HepG2 (cell line): ENCODE measurements around the gene TBCD. TPM values are rescaled to one million over a fixed set of nuclear protein-coding genes. Genes with fewer than 3 reads are reported as not detected.
"Not testable (repeated sequence)": the region's sequence is repeated elsewhere in the genome, so short reads cannot be mapped to it uniquely, and the experiment has no call there.

Experiments
- ATAC-seq: fragments of 200-7000 bp; cut with Tn5 transposase; 3 replicates; pipeline ENCODE4 v1.9.1; 2020; ENCODE audit warnings: mild to moderate bottlenecking, moderate library complexity
- BruUV-seq: library from RNA; stranded (reverse); fragments of 400-500 nt; replicated peaks from 2 replicates; lab custom pipeline; 2021; lab: Mats Ljungman, UMichigan
- CTCF ChIA-PET: fragments of 300-600 bp; formaldehyde crosslinking; extraction: SDS; loops from one replicate; lab custom pipeline; 2021; ENCODE audit warnings: low total read pairs, inconsistent platforms, low intra/inter-chr PET ratio; lab: Yijun Ruan, JAX
- POLR2A ChIA-PET: fragments of 350-600 bp; sonication (Branson Sonifier 250); formaldehyde crosslinking; loops from one replicate; lab custom pipeline; 2020; ENCODE audit warnings: antibody characterized with exemption, inconsistent platforms; lab: Yijun Ruan, JAX
- DNase-seq: peaks from one replicate; pipeline ENCODE4 v3.0.0-alpha.2; 2015; ENCODE audit warnings: low spot score
- FAIRE-seq: peaks from 3 replicates; lab custom pipeline; 2011; peaks lifted over from hg19 to GRCh38; lab: Jason Lieb, UNC
- H2AFZ ChIP-seq: one replicate; pipeline ENCODE4 v1.6.1; 2011; ENCODE audit warnings: low read length, inconsistent platforms
- H3K27ac ChIP-seq: fragments of 300-600 bp; 3 replicates; pipeline ENCODE4 v1.8.0; 2011; ENCODE audit warnings: mixed run types, mild to moderate bottlenecking, mixed read lengths, low read length, inconsistent platforms; ENCODE audit not compliant: insufficient read depth; ENCODE audit errors: extremely low read length
- H3K27me3 ChIP-seq, 2 experiments: fragments of 200-600 bp in 1 of 2; 2 replicates in 1 of 2; 3 replicates in 1 of 2; pipeline versions ENCODE4 v1.6.0 to v1.8.0; 2011; ENCODE audit warnings: low read length in 2 of 2, mild to moderate bottlenecking in 2 of 2, moderate library complexity in 2 of 2, inconsistent platforms in 1 of 2; ENCODE audit not compliant: insufficient read depth in 2 of 2, control insufficient read depth in 1 of 2
- H3K36me3 ChIP-seq, 2 experiments: fragments of 200-600 bp in 1 of 2; replicated peaks in 1 of 2; 2 replicates in 1 of 2; 3 replicates in 1 of 2; pipeline versions ENCODE4 v1.5.1 to v1.8.0; 2011; ENCODE audit warnings: low read length in 2 of 2, inconsistent platforms in 1 of 2; ENCODE audit not compliant: insufficient read depth in 2 of 2, control insufficient read depth in 1 of 2
- H3K4me1 ChIP-seq: 2 replicates; pipeline ENCODE4 v1.5.1; 2012; ENCODE audit warnings: low read length, inconsistent platforms; ENCODE audit not compliant: insufficient read depth
- H3K4me2 ChIP-seq: 2 replicates; pipeline ENCODE4 v1.6.0; 2011; ENCODE audit warnings: low read depth, low read length, inconsistent platforms
- H3K4me3 ChIP-seq, 3 experiments: fragments of 200-600 bp in 1 of 3; sonication (generic), shearing (Covaris generic) in 1 of 3; replicated peaks in 1 of 3; 2 replicates each; pipeline ENCODE4 v1.5.1; 2011 to 2016; ENCODE audit warnings: low read length in 3 of 3, inconsistent platforms in 2 of 3, low read depth in 2 of 3, mild to moderate bottlenecking in 2 of 3, control low read depth in 1 of 3, mixed read lengths in 1 of 3; ENCODE audit not compliant: insufficient read depth in 1 of 3
- H3K79me2 ChIP-seq: one replicate; pipeline ENCODE4 v1.6.1; 2011; ENCODE audit warnings: low read length, inconsistent platforms; ENCODE audit not compliant: insufficient read depth
- H3K9ac ChIP-seq: 2 replicates; pipeline ENCODE4 v1.6.0; 2011; ENCODE audit warnings: mild to moderate bottlenecking, low read depth, low read length, inconsistent platforms; ENCODE audit not compliant: insufficient read depth
- H3K9me3 ChIP-seq: 2 replicates; pipeline ENCODE4 v1.5.1; 2012; ENCODE audit warnings: mild to moderate bottlenecking, low read length
- H4K20me1 ChIP-seq: 2 replicates; pipeline ENCODE4 v1.6.0; 2011; ENCODE audit warnings: inconsistent platforms, mild to moderate bottlenecking, low read length, moderate library complexity; ENCODE audit not compliant: insufficient read depth
- BCL6 ChIP-seq: IDR thresholded peaks from 2 replicates; pipeline ENCODE4 v1.6.1; 2016; ENCODE audit warnings: missing genetic modification reagents, missing compliant biosample characterization
- EZH2 ChIP-seq: conservative IDR thresholded peaks from 2 replicates; pipeline ENCODE4 v1.6.1; 2012; ENCODE audit warnings: mild to moderate bottlenecking, low read depth, low read length, moderate library complexity
- KDM4B ChIP-seq: sonication (generic); formaldehyde crosslinking; IDR thresholded peaks from 2 replicates; pipeline ENCODE4 v1.4.0; 2020; ENCODE audit warnings: missing genetic modification reagents
- NCOR1 ChIP-seq: fragments of 200-600 bp; sonication (generic); IDR thresholded peaks from 2 replicates; pipeline ENCODE4 v1.7.0; 2017; ENCODE audit warnings: antibody characterized with exemption, low read length, borderline replicate concordance
- NFIB ChIP-seq: sonication (generic); formaldehyde crosslinking; IDR thresholded peaks from 2 replicates; pipeline ENCODE4 v1.9.0; 2021; ENCODE audit warnings: missing genetic modification reagents, mild to moderate bottlenecking, borderline replicate concordance
- NKX3-1 ChIP-seq: sonication (generic); formaldehyde crosslinking; IDR thresholded peaks from 2 replicates; pipeline ENCODE4 v1.5.0; 2020; ENCODE audit warnings: missing genetic modification reagents
- ONECUT2 ChIP-seq: sonication (generic); formaldehyde crosslinking; IDR thresholded peaks from 2 replicates; pipeline ENCODE4 v1.4.0; 2020; ENCODE audit warnings: missing genetic modification reagents
- RBFOX2 ChIP-seq: fragments of 200-400 bp; formaldehyde crosslinking; IDR thresholded peaks from 2 replicates; pipeline ENCODE4 v1.6.1; 2017; ENCODE audit warnings: low read depth, mild to moderate bottlenecking, low read length
- THYN1 ChIP-seq: sonication (generic); formaldehyde crosslinking; IDR thresholded peaks from 2 replicates; pipeline ENCODE4 v1.8.1; 2023; ENCODE audit warnings: low read depth, mild to moderate bottlenecking, moderate library complexity, missing genetic modification reagents, borderline replicate concordance
- ZNF335 ChIP-seq: sonication (generic); formaldehyde crosslinking; IDR thresholded peaks from 2 replicates; pipeline ENCODE4 v1.4.0; 2020; ENCODE audit warnings: missing genetic modification reagents
- ZNF33B ChIP-seq: sonication (generic); formaldehyde crosslinking; IDR thresholded peaks from 2 replicates; pipeline ENCODE4 v1.5.1; 2020; ENCODE audit warnings: mild to moderate bottlenecking, missing genetic modification reagents
- WGBS: methylation state at CpG from one replicate; pipeline ENCODE4 v1.1.6; 2017; ENCODE audit warnings: low lambda C conversion rate; 5-methylcytosine and 5-hydroxymethylcytosine counted together
- in situ Hi-C: cut with HindIII; loops from 2 replicates; pipeline ENCODE4 v1.10.0; 2017; ENCODE audit warnings: low pct_unique_long_range_greater_than_20kb; ENCODE audit not compliant: extremely low pct_ligation_motif_present
- intact Hi-C: fragments of 100-400 bp; cut with micrococcal nuclease; formaldehyde crosslinking; loops from one replicate; pipeline ENCODE4 v1.10.0; 2022; ENCODE audit not compliant: unreplicated experiment
- polyA plus RNA-seq, 8 experiments: library from polyadenylated mRNA; depleted of rRNA in 3 of 8; stranded (reverse) in 7 of 8; unstranded in 1 of 8; fragments of >200 nt; fragmentation: Illumina TruSeq in 4 of 8; extraction: Trizol in 4 of 8; gene quantifications; 2 replicates each; pipeline versions ENCODE4 v1.2.1 to v1.2.3, GENCODE V29; 2011 to 2016; ENCODE audit warnings: low read depth in 4 of 8, missing spikeins in 1 of 8, mixed read lengths in 1 of 8; ENCODE audit not compliant: insufficient read depth in 1 of 8
- total RNA-seq, 5 experiments: library from RNA; depleted of rRNA; stranded (reverse); fragments of >200 nt; fragmentation: Illumina TruSeq; extraction: Trizol; gene quantifications; 2 replicates each; pipeline ENCODE4 v1.2.3, GENCODE V29; 2016; ENCODE audit warnings: low read depth in 1 of 5
- TF ChIP-seq, protein P1 (sequence below): sonication (generic); formaldehyde crosslinking; IDR thresholded peaks from 2 replicates; pipeline ENCODE4 v1.5.0; 2020; ENCODE audit warnings: missing genetic modification reagents
- TF ChIP-seq, protein P2 (sequence below): sonication (generic); formaldehyde crosslinking; IDR thresholded peaks from 2 replicates; pipeline ENCODE4 v1.5.0; 2020; ENCODE audit warnings: missing genetic modification reagents

The TBCD gene
- total and polyA plus RNA-seq, 2 of the 13 experiments (the other 11 are each of a cell fraction or from before 2014, with no cell fraction given) = 33.9 to 54.8 TPM

DNA sequence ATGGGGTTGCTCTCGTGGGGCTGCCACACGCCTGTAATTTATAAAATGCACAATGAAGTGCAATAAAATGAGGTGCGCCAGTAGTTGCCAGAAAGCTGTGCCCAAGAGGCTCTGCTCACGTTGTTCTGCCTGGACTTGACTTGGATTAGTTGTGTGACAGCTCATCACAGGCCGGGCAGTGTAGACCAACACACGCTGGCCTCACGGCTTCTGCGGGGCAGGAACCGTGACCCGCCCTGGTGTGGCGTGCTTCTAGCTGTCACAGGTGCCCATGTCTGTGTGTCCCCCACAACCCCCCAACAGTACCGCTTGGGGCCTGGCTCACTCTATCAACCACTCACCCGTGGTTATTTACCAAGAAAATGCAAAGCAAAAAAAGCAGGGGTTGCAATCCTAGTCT, 200.2 kb downstream of the TBCD start:
- TF ChIP-seq, protein P1, sequence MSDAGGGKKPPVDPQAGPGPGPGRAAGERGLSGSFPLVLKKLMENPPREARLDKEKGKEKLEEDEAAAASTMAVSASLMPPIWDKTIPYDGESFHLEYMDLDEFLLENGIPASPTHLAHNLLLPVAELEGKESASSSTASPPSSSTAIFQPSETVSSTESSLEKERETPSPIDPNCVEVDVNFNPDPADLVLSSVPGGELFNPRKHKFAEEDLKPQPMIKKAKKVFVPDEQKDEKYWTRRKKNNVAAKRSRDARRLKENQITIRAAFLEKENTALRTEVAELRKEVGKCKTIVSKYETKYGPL = no peak
- TF ChIP-seq NFIB = no peak
- TF ChIP-seq, protein P2, sequence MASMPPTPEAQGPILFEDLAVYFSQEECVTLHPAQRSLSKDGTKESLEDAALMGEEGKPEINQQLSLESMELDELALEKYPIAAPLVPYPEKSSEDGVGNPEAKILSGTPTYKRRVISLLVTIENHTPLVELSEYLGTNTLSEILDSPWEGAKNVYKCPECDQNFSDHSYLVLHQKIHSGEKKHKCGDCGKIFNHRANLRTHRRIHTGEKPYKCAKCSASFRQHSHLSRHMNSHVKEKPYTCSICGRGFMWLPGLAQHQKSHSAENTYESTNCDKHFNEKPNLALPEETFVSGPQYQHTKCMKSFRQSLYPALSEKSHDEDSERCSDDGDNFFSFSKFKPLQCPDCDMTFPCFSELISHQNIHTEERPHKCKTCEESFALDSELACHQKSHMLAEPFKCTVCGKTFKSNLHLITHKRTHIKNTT (CRISPR knock-in tag) = no peak
- no peak for TF ChIP-seq EZH2
- no peak for TF ChIP-seq ZNF33B (CRISPR knock-in tag)
- TF ChIP-seq ONECUT2 = no peak
- no peak for TF ChIP-seq BCL6 (CRISPR knock-in tag)
- no peak for TF ChIP-seq THYN1 (CRISPR knock-in tag)
- TF ChIP-seq NCOR1 = no peak
- TF ChIP-seq NKX3-1 (CRISPR knock-in tag) = no peak
- no peak for TF ChIP-seq RBFOX2
- TF ChIP-seq ZNF335 = no peak
- TF ChIP-seq KDM4B (CRISPR knock-in tag) = no peak
- no peaks in the 10 kb centered on the region for H3K79me2 ChIP-seq
- BruUV-seq = no TSS peak
- H3K27ac ChIP-seq = no peak overlapping the region
- no peaks in the 10 kb centered on the region for H3K9me3 ChIP-seq
- FAIRE-seq = no peak
- intact Hi-C loops = no loop called here
- no peak overlapping the region for H3K4me2 ChIP-seq
- H2AFZ ChIP-seq = no peak overlapping the region
- CTCF ChIA-PET = no interaction called here
- H4K20me1 ChIP-seq = no peaks in the 10 kb centered on the region
- POLR2A ChIA-PET = no interaction called here
- H3K4me3 ChIP-seq = no peak overlapping the region
- no peak overlapping the region for H3K9ac ChIP-seq
- WGBS = over 99% methylated on average over 13 of the region's 13 CpGs
- ATAC-seq = no peak
- in situ Hi-C loops = no loop called here
- H3K27me3 ChIP-seq = no peaks in the 10 kb centered on the region
- no peak for DNase-seq
- H3K4me1 ChIP-seq = no peaks in the 10 kb centered on the region
- H3K36me3 ChIP-seq = peaks cover 3 to 15% of the 10 kb centered on the region in 2 experiments; a peak in 3 of 5 replicates

DNA sequence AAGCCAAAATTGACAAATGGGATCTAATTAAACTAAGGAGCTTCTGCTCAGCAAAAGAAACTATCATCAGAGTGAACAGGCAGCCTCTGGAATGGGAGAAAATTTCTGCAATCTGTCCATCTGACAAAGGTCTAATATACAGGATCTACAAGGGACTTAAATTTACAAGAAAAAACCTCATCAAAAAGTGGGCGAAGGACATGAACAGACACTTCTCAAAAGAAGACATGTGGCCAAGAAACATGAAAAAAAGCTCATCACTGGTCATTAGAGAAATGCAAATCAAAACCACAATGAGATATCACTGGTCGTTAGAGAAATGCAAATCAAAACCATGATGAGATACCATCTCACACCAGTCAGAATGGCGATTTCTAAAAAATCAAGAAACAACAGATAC, 203.2 kb downstream of the TBCD start:
- H3K27me3 ChIP-seq, H3K4me1 ChIP-seq, intact Hi-C loops, BruUV-seq, H3K36me3 ChIP-seq, H2AFZ ChIP-seq, in situ Hi-C loops, H3K9ac ChIP-seq, ATAC-seq, CTCF ChIA-PET, H3K79me2 ChIP-seq, H3K27ac ChIP-seq, H3K4me3 ChIP-seq, H3K4me2 ChIP-seq, DNase-seq, FAIRE-seq, POLR2A ChIA-PET, H3K9me3 ChIP-seq, H4K20me1 ChIP-seq: not testable (repeated sequence)
- 85% methylated on average over 3 of the region's 3 CpGs for WGBS

DNA sequence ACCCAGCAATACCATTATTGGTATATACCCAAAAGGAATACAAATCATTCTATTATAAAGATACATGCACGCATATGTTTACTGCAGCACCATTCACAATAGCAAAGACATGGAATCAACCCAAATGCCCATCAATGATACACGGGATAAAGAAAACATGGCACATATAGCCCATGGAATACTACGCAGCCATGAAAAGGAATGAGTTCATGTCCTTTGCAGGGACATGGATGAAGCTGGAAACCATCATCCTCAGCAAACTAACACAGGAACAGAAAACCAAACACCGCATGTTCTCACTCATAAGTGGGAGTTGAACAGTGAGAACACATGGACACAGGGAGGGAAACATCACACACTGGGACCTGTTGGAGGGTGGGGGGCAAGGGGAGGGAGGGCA, 203.8 kb downstream of the TBCD start:
- FAIRE-seq, DNase-seq, intact Hi-C loops, POLR2A ChIA-PET, H3K36me3 ChIP-seq, H3K27ac ChIP-seq, H3K79me2 ChIP-seq, H3K9me3 ChIP-seq, CTCF ChIA-PET, BruUV-seq, in situ Hi-C loops, H3K4me3 ChIP-seq, H3K4me2 ChIP-seq, H3K4me1 ChIP-seq, H3K27me3 ChIP-seq, H4K20me1 ChIP-seq, H3K9ac ChIP-seq, H2AFZ ChIP-seq, ATAC-seq: not testable (repeated sequence)
- WGBS = 98% methylated on average over 4 of the region's 4 CpGs
